Nephron progenitor cell (in vitro differentiated cells): ENCODE data around the gene STIP1.

Experiments
- DNase-seq: peaks from one replicate; pipeline ENCODE4 v3.0.0; 2021
- H3K27ac Mint-ChIP-seq: 2 replicates; pipeline ENCODE4 v1.8.0; 2021; ENCODE audit warnings: mild to moderate bottlenecking, moderate library complexity, mixed read lengths
- H3K27me3 Mint-ChIP-seq: 2 replicates; pipeline ENCODE4 v1.8.0; 2021; ENCODE audit warnings: mild to moderate bottlenecking, low read depth, mixed read lengths; ENCODE audit not compliant: poor library complexity
- H3K36me3 Mint-ChIP-seq: 2 replicates; pipeline ENCODE4 v1.8.0; 2021; ENCODE audit warnings: low read depth, mixed read lengths
- H3K4me1 Mint-ChIP-seq: 2 replicates; pipeline ENCODE4 v1.8.0; 2021; ENCODE audit warnings: mixed read lengths
- H3K4me3 Mint-ChIP-seq: 2 replicates; pipeline ENCODE4 v1.8.0; 2021; ENCODE audit warnings: mild to moderate bottlenecking, moderate library complexity, mixed read lengths
- H3K9me3 Mint-ChIP-seq: 2 replicates; pipeline ENCODE4 v1.8.0; 2021; ENCODE audit warnings: mild to moderate bottlenecking, moderate library complexity, mixed read lengths
- CTCF ChIP-seq: fragments of 200-600 bp; sonication (generic); IDR thresholded peaks from 2 replicates; pipeline ENCODE4 v1.5.0; 2021; ENCODE audit warnings: antibody characterized with exemption

Gene STIP1

DNA sequence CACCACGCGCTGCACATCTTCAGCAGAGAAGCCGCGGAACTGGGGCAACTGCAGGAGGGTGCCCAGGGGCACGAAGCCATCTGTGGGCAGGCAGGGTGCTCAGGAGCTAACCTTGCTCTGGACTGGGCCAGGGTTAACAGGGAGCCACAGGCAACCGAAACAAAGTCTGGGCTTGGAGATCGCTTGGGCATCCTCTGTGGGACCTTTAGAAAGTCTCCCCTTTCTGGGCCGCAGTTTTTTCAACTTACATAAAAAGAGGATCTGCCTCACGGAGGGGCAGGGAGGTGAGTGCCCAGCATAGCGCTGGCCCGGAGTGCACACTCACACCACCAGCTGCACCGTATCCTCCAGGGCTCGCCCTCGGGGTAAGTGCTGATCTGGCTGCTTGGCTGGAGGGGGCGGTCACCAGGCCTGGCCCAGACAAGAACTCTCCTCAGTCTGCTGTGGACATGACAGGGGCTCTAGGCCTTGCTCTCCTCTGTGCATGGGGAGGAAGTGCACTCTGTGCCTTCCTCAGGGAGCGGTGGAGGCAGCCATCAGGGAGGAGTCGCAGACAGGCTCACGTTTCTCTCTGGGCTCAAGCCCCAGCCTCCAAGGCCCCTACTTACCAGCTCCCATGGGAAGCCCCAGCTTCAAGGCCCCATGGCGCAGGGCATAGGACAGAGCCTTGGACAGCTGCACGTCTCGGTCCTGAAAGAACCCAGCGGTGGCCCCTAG is 39.1 kb downstream of the STIP1 start:
- H3K27ac Mint-ChIP-seq, result peak overlapping the region; percentile 93
- no peaks in the 10 kb centered on the region for H3K9me3 Mint-ChIP-seq
- no peaks in the 10 kb centered on the region for H3K36me3 Mint-ChIP-seq

GRCh38 chr11:64225608-64226506 is 39.9 kb downstream of the STIP1 start, which contains the start of the genes NUDT22 and TRPT1:
TSS of gene NUDT22 (plus strand) at chr11:64226274. CDS start at chr11:64226653, 379 bp downstream.
TSS of gene TRPT1 (minus strand) at chr11:64226186. CDS start at chr11:64225860, 326 bp downstream.
- H3K27ac Mint-ChIP-seq, result peak within 1 kb of the TSS; percentile 93
- no peaks in the 10 kb centered on the region for H3K27me3 Mint-ChIP-seq
- peak; percentile 96 for DNase-seq
- no peaks in the 10 kb centered on the region for H3K36me3 Mint-ChIP-seq
- peak within 1 kb of the TSS; percentile 86 for H3K4me3 Mint-ChIP-seq
- peak; percentile 18 for TF ChIP-seq CTCF
- H3K9me3 Mint-ChIP-seq, result no peaks in the 10 kb centered on the region
- H3K4me1 Mint-ChIP-seq, result peaks cover 39% of the 10 kb centered on the region

More for the DNA sequence above, 39.1 kb downstream of the STIP1 start:
- TF ChIP-seq CTCF, result no peak
- no peak for DNase-seq
- Mint-ChIP-seq H3K4me3 (peak overlapping the region; percentile 86), H3K27me3 (no peaks in the 10 kb centered on the region), H3K4me1 (peaks cover 37% of the 10 kb centered on the region)

DNA sequence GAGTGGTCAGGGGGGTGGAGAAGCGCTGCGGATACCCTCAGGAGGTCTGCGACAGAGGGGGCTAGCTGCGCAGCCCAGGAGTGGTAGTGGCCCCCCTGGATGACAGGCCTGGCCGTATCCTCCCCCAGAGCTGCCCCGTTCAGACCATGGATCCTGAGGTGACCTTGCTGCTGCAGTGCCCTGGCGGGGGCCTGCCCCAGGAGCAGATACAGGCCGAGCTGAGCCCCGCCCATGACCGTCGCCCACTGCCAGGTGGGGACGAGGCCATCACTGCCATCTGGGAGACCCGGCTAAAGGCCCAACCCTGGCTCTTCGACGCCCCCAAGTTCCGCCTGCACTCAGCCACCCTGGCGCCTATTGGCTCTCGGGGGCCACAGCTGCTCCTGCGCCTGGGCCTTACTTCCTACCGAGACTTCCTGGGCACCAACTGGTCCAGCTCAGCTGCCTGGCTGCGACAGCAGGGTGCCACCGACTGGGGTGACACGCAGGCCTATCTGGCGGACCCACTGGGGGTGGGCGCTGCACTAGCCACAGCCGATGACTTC is 40.6 kb downstream of the STIP1 start:
- Mint-ChIP-seq H3K27ac (no peak overlapping the region), H3K36me3 (no peaks in the 10 kb centered on the region)

DNA sequence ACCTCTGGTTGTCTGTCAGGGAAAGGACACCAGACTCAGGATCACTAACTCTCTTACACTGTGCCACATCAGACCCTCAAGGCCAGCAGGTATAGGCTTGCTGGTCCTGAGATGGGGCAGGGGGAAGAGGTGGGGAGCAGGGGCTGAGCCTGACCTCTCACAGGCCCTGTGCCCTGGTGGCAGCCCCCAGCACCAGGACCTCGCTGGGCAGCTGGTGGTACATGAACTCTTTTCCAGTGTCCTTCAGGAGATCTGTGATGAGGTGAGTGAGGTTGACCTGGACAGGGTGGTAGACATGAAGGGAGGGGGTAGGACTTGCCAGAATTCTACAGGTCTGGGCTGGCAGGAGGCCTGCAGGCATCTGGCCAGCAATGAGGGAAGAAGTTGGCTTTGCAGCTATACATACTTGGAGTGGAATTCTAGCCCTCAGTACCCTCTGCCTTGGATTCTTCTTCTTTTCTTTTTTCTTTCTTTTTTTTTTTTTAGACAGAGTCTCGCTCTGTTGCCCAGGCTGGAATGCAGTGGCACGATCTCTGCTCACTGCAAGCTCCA is 41.5 kb downstream of the STIP1 start:
- Mint-ChIP-seq H3K27me3 (peaks cover 5% of the 10 kb centered on the region), H3K9me3 (no peaks in the 10 kb centered on the region), H3K36me3 (no peaks in the 10 kb centered on the region), H3K4me1 (peaks cover 53% of the 10 kb centered on the region), H3K4me3 (peak overlapping the region; percentile 86), H3K27ac (no peak overlapping the region)
- no peak for DNase-seq
- no peak for TF ChIP-seq CTCF

More for the DNA sequence above, 40.6 kb downstream of the STIP1 start:
- H3K4me1 Mint-ChIP-seq, result peaks cover 44% of the 10 kb centered on the region
- TF ChIP-seq CTCF, result no peak
- H3K27me3 Mint-ChIP-seq, result no peaks in the 10 kb centered on the region
- no peaks in the 10 kb centered on the region for H3K9me3 Mint-ChIP-seq
- no peak for DNase-seq
- peak overlapping the region; percentile 86 for H3K4me3 Mint-ChIP-seq

GRCh38 chr11:64229090-64229743 is 43.2 kb downstream of the STIP1 start:
- no peak for DNase-seq
- no peak overlapping the region for H3K27ac Mint-ChIP-seq
- no peaks in the 10 kb centered on the region for H3K36me3 Mint-ChIP-seq
- no peaks in the 10 kb centered on the region for H3K9me3 Mint-ChIP-seq
- H3K27me3 Mint-ChIP-seq, result peaks cover 15% of the 10 kb centered on the region
- H3K4me3 Mint-ChIP-seq, result peak overlapping the region; percentile 90
- TF ChIP-seq CTCF, result no peak
- H3K4me1 Mint-ChIP-seq, result peaks cover 53% of the 10 kb centered on the region
